Measurements from ENCODE around the gene TAF4B. TPM values are rescaled to one million over a fixed set of nuclear protein-coding genes. Genes with fewer than 3 reads are reported as not detected.

The TAF4B gene
- total and polyA plus RNA-seq, 2 experiments from 2014 or later = 1.1 to 1.5 TPM

- Histone ChIP-seq H3K4me1 (ENCODE audit: insufficient read depth) (no peaks in the 10 kb centered on the region; the same call in 1 of the 2 replicates), H3K4me3 (no peak overlapping the region), H3K9me2 (ENCODE audit: insufficient read depth) (no peaks in the 10 kb centered on the region), H3K27me3 (replicated peaks; ENCODE audit: insufficient read depth) (no peaks in the 10 kb centered on the region), H3F3A (ENCODE audit: insufficient read depth) (no peaks in the 10 kb centered on the region), H3K79me2 (ENCODE audit: insufficient read depth) (no peaks in the 10 kb centered on the region), H3K36me3 (ENCODE audit: low read depth) (no peaks in the 10 kb centered on the region), H4K20me1 (ENCODE audit: insufficient read depth) (no peaks in the 10 kb centered on the region), H3K9ac (no peak overlapping the region), H3K27ac (no peak overlapping the region), H3K9me3 (ENCODE audit: low read depth) (no peaks in the 10 kb centered on the region), H3K4me2 (ENCODE audit: unreplicated experiment) (no peak overlapping the region), H2AFZ (no peak overlapping the region)
- DNase-seq = no peak
- no peak for TF ChIP-seq EZH2phosphoT487 (IDR thresholded peaks at IDR 0.05; ENCODE audit: insufficient read depth, low read depth)
- no peak for TF ChIP-seq EZH2 (IDR thresholded peaks at IDR 0.05; ENCODE audit: insufficient read depth, poor library complexity, severe bottlenecking)
- in situ Hi-C loops (cut with MboI) = no loop called here
- WGBS, 2 experiments (ENCODE audit: low coverage in 1 of 2, low lambda C conversion rate in 2 of 2, missing lambda C conversion rate in 2 of 2) = 95 to 100% methylated on average over 1 of the region's 1 CpG
These were observed 106.7 kb downstream of the TAF4B start for GRCh38 chr18:26332991-26333390.

- no peaks in the 10 kb centered on the region for H4K20me1 ChIP-seq (ENCODE audit: insufficient read depth)
- in situ Hi-C loops (cut with MboI) = no loop called here
- no peak overlapping the region for H3K4me3 ChIP-seq
- no peaks in the 10 kb centered on the region for H3K36me3 ChIP-seq (ENCODE audit: low read depth)
- no peaks in the 10 kb centered on the region for H3K9me2 ChIP-seq (ENCODE audit: insufficient read depth)
- H3K4me2 ChIP-seq (ENCODE audit: unreplicated experiment) = no peak overlapping the region
- no peaks in the 10 kb centered on the region for H3K9me3 ChIP-seq (ENCODE audit: low read depth)
- H2AFZ ChIP-seq = no peak overlapping the region
- WGBS, 2 experiments (ENCODE audit: low coverage in 1 of 2, low lambda C conversion rate in 2 of 2, missing lambda C conversion rate in 2 of 2) = 34 to 69% methylated on average over 2 of the region's 2 CpGs
- no peaks in the 10 kb centered on the region; the same call in 1 of the 2 replicates for H3K4me1 ChIP-seq (ENCODE audit: insufficient read depth)
- H3K27ac ChIP-seq = no peak overlapping the region
- no peak overlapping the region for H3K9ac ChIP-seq
- H3F3A ChIP-seq (ENCODE audit: insufficient read depth) = no peaks in the 10 kb centered on the region
- DNase-seq = no peak
- no peaks in the 10 kb centered on the region for H3K27me3 ChIP-seq (replicated peaks; ENCODE audit: insufficient read depth)
- no peaks in the 10 kb centered on the region for H3K79me2 ChIP-seq (ENCODE audit: insufficient read depth)
- TF ChIP-seq EZH2 (IDR thresholded peaks at IDR 0.05; ENCODE audit: insufficient read depth, poor library complexity, severe bottlenecking) (no peak), EZH2phosphoT487 (IDR thresholded peaks at IDR 0.05; ENCODE audit: insufficient read depth, low read depth) (no peak)
These were observed 108.9 kb downstream of the TAF4B start for GRCh38 chr18:26335156-26335555.

- Histone ChIP-seq H3K9ac (no peak overlapping the region), H3K27ac (no peak overlapping the region), H3K4me1 (ENCODE audit: insufficient read depth) (no peaks in the 10 kb centered on the region; the same call in 1 of the 2 replicates), H3K36me3 (ENCODE audit: low read depth) (no peaks in the 10 kb centered on the region), H4K20me1 (ENCODE audit: insufficient read depth) (no peaks in the 10 kb centered on the region), H3K79me2 (ENCODE audit: insufficient read depth) (no peaks in the 10 kb centered on the region), H3K27me3 (replicated peaks; ENCODE audit: insufficient read depth) (no peaks in the 10 kb centered on the region), H2AFZ (no peak overlapping the region), H3K9me2 (ENCODE audit: insufficient read depth) (0 out of 2 replicates have a peak, but pooled peaks cover 6% of the 10 kb centered on the region), H3K4me3 (no peak overlapping the region), H3K9me3 (ENCODE audit: low read depth) (no peaks in the 10 kb centered on the region), H3K4me2 (ENCODE audit: unreplicated experiment) (no peak overlapping the region), H3F3A (ENCODE audit: insufficient read depth) (no peaks in the 10 kb centered on the region)
- DNase-seq = peak; percentile 4
- no peak for TF ChIP-seq EZH2 (IDR thresholded peaks at IDR 0.05; ENCODE audit: insufficient read depth, poor library complexity, severe bottlenecking)
- TF ChIP-seq EZH2phosphoT487 (IDR thresholded peaks at IDR 0.05; ENCODE audit: insufficient read depth, low read depth) = no peak
- in situ Hi-C loops (cut with MboI) = no loop called here
- 38 to 45% methylated on average over 4 of the region's 4 CpGs for WGBS, 2 experiments (ENCODE audit: low coverage in 1 of 2, low lambda C conversion rate in 2 of 2, missing lambda C conversion rate in 2 of 2)
These were observed 109.6 kb downstream of the TAF4B start for GRCh38 chr18:26335571-26336487.

DNA sequence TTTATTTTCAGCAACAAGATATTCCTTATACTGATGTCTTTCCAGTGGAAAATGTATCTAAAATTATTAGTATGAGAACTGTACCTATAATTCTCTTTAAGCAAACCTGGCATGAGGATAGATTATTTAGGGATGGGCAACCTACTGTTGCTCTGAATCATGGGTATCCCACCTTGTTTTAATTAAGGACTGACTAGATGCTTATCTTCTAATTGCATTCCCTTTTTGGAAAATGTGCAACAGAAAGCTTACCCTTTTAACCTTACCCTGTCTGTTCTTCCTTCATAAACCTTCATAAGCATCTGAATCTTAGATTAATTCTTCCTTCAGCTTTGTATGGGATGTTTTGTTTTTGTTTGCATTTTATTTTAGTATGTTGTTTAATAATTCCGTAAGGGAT, 110.3 kb downstream of the TAF4B start:
- H4K20me1 ChIP-seq (ENCODE audit: insufficient read depth) = no peaks in the 10 kb centered on the region
- DNase-seq = no peak
- in situ Hi-C loops (cut with MboI) = no loop called here
- H3K79me2 ChIP-seq (ENCODE audit: insufficient read depth) = no peaks in the 10 kb centered on the region
- H3F3A ChIP-seq (ENCODE audit: insufficient read depth) = no peaks in the 10 kb centered on the region
- 21 to 41% methylated on average over 1 of the region's 1 CpG for WGBS, 2 experiments (ENCODE audit: low coverage in 1 of 2, low lambda C conversion rate in 2 of 2, missing lambda C conversion rate in 2 of 2)
- H3K36me3 ChIP-seq (ENCODE audit: low read depth) = no peaks in the 10 kb centered on the region
- no peaks in the 10 kb centered on the region; the same call in 1 of the 2 replicates for H3K4me1 ChIP-seq (ENCODE audit: insufficient read depth)
- no peak overlapping the region for H3K27ac ChIP-seq
- H3K9me2 ChIP-seq (ENCODE audit: insufficient read depth) = 0 out of 2 replicates have a peak, but pooled peaks cover 8% of the 10 kb centered on the region
- H3K9me3 ChIP-seq (ENCODE audit: low read depth) = no peaks in the 10 kb centered on the region
- H3K4me2 ChIP-seq (ENCODE audit: unreplicated experiment) = no peak overlapping the region
- TF ChIP-seq EZH2phosphoT487 (IDR thresholded peaks at IDR 0.05; ENCODE audit: insufficient read depth, low read depth) (no peak), EZH2 (IDR thresholded peaks at IDR 0.05; ENCODE audit: insufficient read depth, poor library complexity, severe bottlenecking) (no peak)
- no peak overlapping the region for H2AFZ ChIP-seq
- no peaks in the 10 kb centered on the region for H3K27me3 ChIP-seq (replicated peaks; ENCODE audit: insufficient read depth)
- H3K9ac ChIP-seq = no peak overlapping the region
- no peak overlapping the region for H3K4me3 ChIP-seq
